Measurements from ENCODE around the gene XPNPEP2. TPM values are rescaled to one million over a fixed set of nuclear protein-coding genes. Genes with fewer than 3 reads are reported as not detected.

XPNPEP2 gene, protein sequence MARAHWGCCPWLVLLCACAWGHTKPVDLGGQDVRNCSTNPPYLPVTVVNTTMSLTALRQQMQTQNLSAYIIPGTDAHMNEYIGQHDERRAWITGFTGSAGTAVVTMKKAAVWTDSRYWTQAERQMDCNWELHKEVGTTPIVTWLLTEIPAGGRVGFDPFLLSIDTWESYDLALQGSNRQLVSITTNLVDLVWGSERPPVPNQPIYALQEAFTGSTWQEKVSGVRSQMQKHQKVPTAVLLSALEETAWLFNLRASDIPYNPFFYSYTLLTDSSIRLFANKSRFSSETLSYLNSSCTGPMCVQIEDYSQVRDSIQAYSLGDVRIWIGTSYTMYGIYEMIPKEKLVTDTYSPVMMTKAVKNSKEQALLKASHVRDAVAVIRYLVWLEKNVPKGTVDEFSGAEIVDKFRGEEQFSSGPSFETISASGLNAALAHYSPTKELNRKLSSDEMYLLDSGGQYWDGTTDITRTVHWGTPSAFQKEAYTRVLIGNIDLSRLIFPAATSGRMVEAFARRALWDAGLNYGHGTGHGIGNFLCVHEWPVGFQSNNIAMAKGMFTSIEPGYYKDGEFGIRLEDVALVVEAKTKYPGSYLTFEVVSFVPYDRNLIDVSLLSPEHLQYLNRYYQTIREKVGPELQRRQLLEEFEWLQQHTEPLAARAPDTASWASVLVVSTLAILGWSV
- polyA plus RNA-seq (2012; ENCODE audit: low read depth, missing spikeins) = 0.69 TPM

DNA sequence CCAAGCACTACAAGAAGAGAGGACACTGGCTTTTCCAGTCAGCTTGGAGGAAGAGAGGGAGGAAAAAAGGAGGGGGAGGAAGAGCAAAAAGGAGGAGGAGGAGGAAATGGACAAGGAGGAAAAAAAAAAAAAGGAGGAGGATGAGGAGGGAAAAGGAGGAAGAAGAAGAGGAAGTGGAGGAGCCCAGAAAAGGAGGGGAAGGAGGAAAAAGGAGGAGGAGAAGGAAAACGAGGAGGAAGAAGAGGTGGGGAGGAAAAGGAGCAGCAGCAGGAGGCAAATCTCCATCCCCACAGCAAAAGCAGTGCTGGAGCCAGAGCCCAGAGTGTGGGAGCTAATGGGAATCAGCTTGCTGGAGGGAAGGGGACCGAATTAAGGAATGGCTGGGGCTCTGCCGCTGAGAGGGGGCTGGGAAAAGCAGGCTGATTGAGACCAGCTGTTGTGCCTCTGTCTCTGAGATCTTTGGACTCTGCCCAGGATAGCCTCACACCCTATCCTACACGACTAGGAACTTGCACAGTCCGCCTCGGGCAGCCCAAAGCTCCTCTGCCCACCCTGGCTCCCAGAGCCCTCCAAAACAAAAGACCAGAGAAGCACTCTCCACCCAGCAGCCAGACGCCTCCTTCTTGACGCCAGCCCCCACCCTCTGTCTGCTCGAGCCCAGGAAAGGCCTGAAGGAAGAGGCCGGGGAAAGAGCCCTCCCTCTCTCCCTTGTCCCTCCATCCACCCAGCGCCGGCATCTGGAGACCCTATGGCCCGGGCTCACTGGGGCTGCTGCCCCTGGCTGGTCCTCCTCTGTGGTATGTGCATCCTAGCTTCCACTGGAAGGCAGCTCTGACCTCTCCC, at the start of gene XPNPEP2:
TSS of gene XPNPEP2 (plus strand) at position 514 of the 843 bp plus-strand sequence. CDS start at position 749, 235 bp downstream.
- no peak for FAIRE-seq
- no peak for DNase-seq (ENCODE audit: insufficient read length, low spot score)
- no peak for TF ChIP-seq PAX5 (IDR thresholded peaks at IDR 0.05; ENCODE audit: insufficient read depth, low read length, severe bottlenecking)
- no peak for TF ChIP-seq POU2F2 (IDR thresholded peaks at IDR 0.05; ENCODE audit: low read depth, low read length)

DNA sequence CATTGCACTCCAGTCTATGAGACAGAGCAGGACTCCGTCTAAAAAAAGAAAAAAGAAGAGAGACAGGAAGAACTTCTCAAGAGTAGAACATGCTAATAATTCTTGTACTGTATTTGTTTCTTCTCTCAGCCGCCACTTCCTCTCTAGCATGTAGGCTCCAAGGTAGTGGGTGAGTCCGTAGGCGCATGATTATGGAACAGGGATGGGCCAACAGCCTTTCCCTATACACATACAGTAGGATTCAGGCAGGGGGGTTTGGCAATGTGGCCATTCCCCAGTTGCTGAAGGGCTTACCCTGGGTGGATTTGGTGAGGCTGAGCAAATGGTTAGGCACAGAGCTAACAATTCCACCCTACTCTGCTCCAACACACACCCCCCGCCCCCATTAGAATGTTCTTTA, 49.0 kb upstream of the XPNPEP2 start:
- no peak for TF ChIP-seq TAF1 (IDR thresholded peaks at IDR 0.05; ENCODE audit: low read depth, low read length)
- no peak for TF ChIP-seq POLR2AphosphoS5 (IDR thresholded peaks at IDR 0.05; ENCODE audit: low read depth, low read length)
- TF ChIP-seq POU2F2 (IDR thresholded peaks at IDR 0.05; ENCODE audit: low read depth, low read length) = no peak
- TF ChIP-seq POLR2A (IDR thresholded peaks at IDR 0.05; ENCODE audit: low read depth, low read length) = no peak
- no peak for TF ChIP-seq PAX5 (IDR thresholded peaks at IDR 0.05; ENCODE audit: insufficient read depth, low read length, severe bottlenecking)
- no peak for TF ChIP-seq SPI1 (IDR thresholded peaks at IDR 0.05; ENCODE audit: low read depth, low read length)
- DNase-seq (ENCODE audit: insufficient read length, low spot score) (no peak), FAIRE-seq (no peak)

DNA sequence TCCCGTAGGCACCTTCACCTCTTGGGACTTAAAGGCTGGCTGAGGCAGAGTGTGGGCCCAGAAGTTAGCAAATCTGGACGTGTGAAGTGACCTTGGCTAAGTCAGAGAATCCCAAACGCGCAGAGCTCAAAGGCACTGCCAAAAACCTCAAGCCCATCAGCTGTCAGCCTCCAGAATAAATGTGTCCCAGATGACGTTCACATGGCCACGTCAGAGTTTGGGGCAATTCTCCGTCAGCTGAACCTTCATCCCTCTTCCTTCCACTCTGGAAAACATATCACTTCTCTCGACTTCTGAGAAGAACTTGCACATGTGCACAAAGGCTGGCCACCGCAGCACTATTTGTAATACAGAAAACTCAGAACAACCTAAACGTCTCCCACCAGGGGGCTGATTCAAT, 48.3 kb upstream of the XPNPEP2 start:
- FAIRE-seq (no peak), DNase-seq (ENCODE audit: insufficient read length, low spot score) (no peak)
- TF ChIP-seq POLR2A (IDR thresholded peaks at IDR 0.05; ENCODE audit: low read depth, low read length) (no peak), SPI1 (IDR thresholded peaks at IDR 0.05; ENCODE audit: low read depth, low read length) (no peak), POLR2AphosphoS5 (IDR thresholded peaks at IDR 0.05; ENCODE audit: low read depth, low read length) (no peak), TAF1 (IDR thresholded peaks at IDR 0.05; ENCODE audit: low read depth, low read length) (no peak), PAX5 (IDR thresholded peaks at IDR 0.05; ENCODE audit: insufficient read depth, low read length, severe bottlenecking) (no peak), POU2F2 (IDR thresholded peaks at IDR 0.05; ENCODE audit: low read depth, low read length) (no peak)

DNA sequence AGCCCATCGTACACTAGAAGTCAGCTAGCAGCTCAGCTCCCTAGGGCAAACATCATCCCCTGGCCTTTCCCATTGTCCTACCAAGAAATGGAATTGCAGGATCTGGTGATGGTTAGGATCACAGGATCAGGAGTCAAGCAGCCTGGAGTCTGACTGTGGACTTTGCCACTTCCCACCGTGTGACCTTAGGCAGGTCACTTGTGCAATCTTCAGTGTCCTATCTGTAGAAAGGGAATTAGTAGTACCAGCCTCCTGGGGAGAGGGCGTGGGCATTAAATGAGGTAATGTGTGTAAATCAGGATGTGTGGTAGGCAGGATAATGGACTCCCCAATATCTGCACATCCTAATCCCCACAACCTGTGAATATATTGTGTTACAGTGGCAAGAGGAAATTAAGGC, 45.4 kb upstream of the XPNPEP2 start:
- DNase-seq (ENCODE audit: insufficient read length, low spot score) (no peak), FAIRE-seq (no peak)
- TF ChIP-seq POLR2A (IDR thresholded peaks at IDR 0.05; ENCODE audit: low read depth, low read length) (no peak), PAX5 (IDR thresholded peaks at IDR 0.05; ENCODE audit: insufficient read depth, low read length, severe bottlenecking) (no peak), POU2F2 (IDR thresholded peaks at IDR 0.05; ENCODE audit: low read depth, low read length) (no peak), POLR2AphosphoS5 (IDR thresholded peaks at IDR 0.05; ENCODE audit: low read depth, low read length) (no peak), SPI1 (IDR thresholded peaks at IDR 0.05; ENCODE audit: low read depth, low read length) (no peak), TAF1 (IDR thresholded peaks at IDR 0.05; ENCODE audit: low read depth, low read length) (no peak)

DNA sequence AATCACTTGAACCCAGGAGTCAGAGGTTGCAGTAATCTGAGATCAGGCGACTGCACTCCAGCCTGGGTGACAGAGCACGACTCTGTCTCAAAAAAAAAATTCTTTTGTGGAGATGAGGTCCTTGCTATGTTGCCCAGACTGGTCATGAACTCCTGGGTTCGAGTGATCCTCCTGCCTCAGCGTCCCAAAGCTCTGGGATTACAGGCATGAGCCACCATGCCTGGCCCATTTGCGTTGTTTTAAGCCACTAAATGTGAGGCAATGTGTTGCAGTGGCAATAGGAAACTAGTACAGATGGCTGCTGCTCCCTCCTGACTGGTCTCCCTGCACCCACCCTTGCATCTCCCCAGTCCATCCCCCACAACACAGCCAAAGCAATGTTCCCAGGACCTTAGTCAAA, 44.0 kb upstream of the XPNPEP2 start:
- TF ChIP-seq POU2F2 (IDR thresholded peaks at IDR 0.05; ENCODE audit: low read depth, low read length) (no peak), POLR2AphosphoS5 (IDR thresholded peaks at IDR 0.05; ENCODE audit: low read depth, low read length) (no peak), PAX5 (IDR thresholded peaks at IDR 0.05; ENCODE audit: insufficient read depth, low read length, severe bottlenecking) (no peak), SPI1 (IDR thresholded peaks at IDR 0.05; ENCODE audit: low read depth, low read length) (no peak), TAF1 (IDR thresholded peaks at IDR 0.05; ENCODE audit: low read depth, low read length) (no peak), POLR2A (IDR thresholded peaks at IDR 0.05; ENCODE audit: low read depth, low read length) (no peak)
- DNase-seq (ENCODE audit: insufficient read length, low spot score) (no peak), FAIRE-seq (no peak)

DNA sequence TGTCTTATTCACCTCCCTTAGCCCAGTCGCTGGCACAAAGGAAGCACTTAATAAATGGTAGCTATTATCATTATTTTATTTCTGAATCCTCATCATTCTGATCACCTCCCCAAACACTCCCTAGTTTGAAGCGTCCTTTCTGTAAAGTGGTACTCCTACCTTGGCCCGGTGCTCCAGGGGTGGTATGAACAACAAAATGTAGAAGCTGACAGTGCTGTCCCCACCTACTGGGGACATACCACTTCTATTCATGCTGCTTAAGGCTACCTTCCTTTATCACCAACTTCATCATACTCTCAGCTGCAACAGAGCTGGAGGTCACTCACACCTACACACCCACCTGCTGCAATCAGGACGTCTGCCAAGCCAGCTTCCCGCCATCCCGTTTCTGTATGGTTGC, 43.2 kb upstream of the XPNPEP2 start:
- TF ChIP-seq SPI1 (IDR thresholded peaks at IDR 0.05; ENCODE audit: low read depth, low read length) (no peak), TAF1 (IDR thresholded peaks at IDR 0.05; ENCODE audit: low read depth, low read length) (no peak), POLR2A (IDR thresholded peaks at IDR 0.05; ENCODE audit: low read depth, low read length) (no peak), POU2F2 (IDR thresholded peaks at IDR 0.05; ENCODE audit: low read depth, low read length) (no peak), PAX5 (IDR thresholded peaks at IDR 0.05; ENCODE audit: insufficient read depth, low read length, severe bottlenecking) (no peak), POLR2AphosphoS5 (IDR thresholded peaks at IDR 0.05; ENCODE audit: low read depth, low read length) (no peak)
- FAIRE-seq (no peak), DNase-seq (ENCODE audit: insufficient read length, low spot score) (no peak)

DNA sequence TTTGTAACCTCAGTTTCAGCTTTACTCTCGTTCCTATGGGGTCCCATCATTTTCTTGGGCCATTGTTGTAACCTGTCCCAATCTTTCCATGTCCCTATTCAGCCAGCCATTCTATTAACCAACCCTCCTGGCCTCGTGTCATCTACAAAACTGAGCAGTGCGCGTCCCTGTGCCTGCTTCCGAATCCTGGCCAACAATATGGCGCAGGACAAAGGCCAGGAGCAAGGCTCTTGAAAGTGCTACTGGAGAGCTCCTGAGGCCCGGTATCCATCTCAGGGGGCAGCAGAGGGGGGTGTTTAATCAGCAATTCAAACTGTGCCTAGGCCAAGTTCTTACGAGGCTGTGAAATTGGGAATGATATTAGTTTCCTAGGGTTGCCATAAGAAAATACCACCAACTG, 42.8 kb upstream of the XPNPEP2 start:
- DNase-seq (ENCODE audit: insufficient read length, low spot score) = no peak
- TF ChIP-seq POU2F2 (IDR thresholded peaks at IDR 0.05; ENCODE audit: low read depth, low read length) = no peak
- TF ChIP-seq TAF1 (IDR thresholded peaks at IDR 0.05; ENCODE audit: low read depth, low read length) = no peak
- no peak for TF ChIP-seq POLR2A (IDR thresholded peaks at IDR 0.05; ENCODE audit: low read depth, low read length)
- TF ChIP-seq PAX5 (IDR thresholded peaks at IDR 0.05; ENCODE audit: insufficient read depth, low read length, severe bottlenecking) = no peak
- FAIRE-seq = no peak

DNA sequence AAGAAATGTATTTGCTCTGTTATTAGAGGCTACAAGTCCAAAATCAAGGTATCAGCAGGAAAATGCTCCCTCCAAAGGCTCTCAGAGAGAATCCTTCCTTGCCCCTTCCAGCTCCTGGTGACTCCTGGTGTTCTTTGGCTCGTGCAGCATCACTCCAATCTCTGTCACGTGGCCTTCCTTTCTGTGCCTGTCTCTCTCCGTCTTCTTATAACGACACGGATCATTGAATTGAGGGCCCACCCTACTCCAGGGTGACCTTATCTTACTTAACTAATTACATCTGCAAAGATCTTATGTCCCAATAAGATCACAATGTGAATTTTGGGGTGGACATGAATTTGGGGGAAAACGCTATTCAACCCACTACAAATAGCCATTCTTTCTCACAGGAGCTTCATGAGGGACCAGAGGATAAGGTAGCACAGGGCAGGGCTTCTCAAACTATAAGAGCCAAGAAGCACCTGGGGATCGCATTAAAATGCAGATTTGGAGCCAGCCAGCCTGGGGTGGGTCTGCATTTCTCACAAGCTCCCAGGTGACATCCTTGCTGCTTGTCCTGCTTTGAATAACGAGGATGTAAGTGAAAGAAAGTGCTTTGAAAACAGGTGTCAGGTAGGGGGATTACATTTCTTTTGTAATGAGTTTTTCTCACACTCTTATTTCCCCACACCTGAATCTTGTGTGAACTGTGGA, 42.2 kb upstream of the XPNPEP2 start:
- no peak for FAIRE-seq
- no peak for DNase-seq (ENCODE audit: insufficient read length, low spot score)
- no peak for TF ChIP-seq TAF1 (IDR thresholded peaks at IDR 0.05; ENCODE audit: low read depth, low read length)
- no peak for TF ChIP-seq POU2F2 (IDR thresholded peaks at IDR 0.05; ENCODE audit: low read depth, low read length)
- TF ChIP-seq PAX5 (IDR thresholded peaks at IDR 0.05; ENCODE audit: insufficient read depth, low read length, severe bottlenecking) = no peak
- no peak for TF ChIP-seq POLR2AphosphoS5 (IDR thresholded peaks at IDR 0.05; ENCODE audit: low read depth, low read length)
- TF ChIP-seq POLR2A (IDR thresholded peaks at IDR 0.05; ENCODE audit: low read depth, low read length) = no peak
- TF ChIP-seq SPI1 (IDR thresholded peaks at IDR 0.05; ENCODE audit: low read depth, low read length) = no peak
